ENCODE data around the gene TBCK.

The TBCK gene

DNA sequence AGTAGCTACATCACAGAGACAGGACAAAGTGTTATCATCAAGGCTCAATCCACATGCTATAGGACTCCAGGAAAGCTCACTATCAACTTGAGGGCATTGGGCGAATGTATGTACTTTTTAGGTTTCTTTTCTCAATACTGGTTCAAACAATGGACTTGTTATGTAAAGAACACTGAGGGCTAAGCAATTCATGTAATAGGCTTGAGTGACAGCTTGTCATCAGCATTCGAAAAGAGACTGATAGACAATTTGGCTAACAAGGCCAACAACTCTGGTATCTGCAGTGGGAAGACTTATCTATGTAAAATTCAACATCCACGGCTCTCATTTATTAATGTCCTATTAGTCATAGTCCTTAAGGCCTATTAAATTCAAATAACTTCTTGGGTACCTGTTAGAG, 279.7 kb downstream of the TBCK start:
- DNase-seq, result no peak

DNA sequence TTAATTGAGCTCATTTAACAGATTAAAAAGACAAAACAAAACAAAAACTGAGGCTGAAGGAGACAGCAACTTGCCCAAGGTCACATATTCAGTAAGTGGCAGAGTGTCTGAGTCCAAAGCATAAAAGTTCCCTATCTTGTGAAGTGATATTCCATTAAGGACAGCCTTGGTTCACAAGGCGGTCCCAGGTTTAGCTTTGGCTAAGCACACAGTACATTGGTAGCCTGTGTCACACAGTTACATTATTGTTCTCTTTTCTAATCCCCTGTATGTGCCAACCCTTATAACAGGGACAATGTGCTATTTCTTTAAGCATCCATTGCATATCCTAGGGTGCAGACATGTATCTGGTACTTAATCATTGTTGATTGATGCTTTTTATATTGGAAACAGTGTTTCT, 280.8 kb downstream of the TBCK start:
- DNase-seq, result no peak

DNA sequence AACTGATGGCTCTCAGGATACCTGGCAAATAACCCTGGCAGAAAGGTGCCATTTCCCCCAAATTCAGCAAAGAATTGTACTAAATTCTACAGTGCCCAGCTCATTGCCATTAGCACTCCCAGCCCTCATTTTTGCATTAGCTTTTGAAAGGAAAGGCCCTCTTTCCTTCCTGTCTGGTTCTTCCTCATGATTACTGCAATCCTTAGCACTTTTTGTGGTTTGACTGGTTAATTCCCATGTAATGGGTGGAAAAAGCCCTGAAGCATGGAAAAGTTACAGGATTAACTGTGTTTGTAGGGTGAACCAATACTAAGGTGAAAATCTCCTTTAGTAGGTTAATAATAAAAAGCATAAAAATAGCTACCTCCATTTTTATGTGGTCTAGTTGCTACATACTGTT, 281.3 kb downstream of the TBCK start:
- no peak for DNase-seq

DNA sequence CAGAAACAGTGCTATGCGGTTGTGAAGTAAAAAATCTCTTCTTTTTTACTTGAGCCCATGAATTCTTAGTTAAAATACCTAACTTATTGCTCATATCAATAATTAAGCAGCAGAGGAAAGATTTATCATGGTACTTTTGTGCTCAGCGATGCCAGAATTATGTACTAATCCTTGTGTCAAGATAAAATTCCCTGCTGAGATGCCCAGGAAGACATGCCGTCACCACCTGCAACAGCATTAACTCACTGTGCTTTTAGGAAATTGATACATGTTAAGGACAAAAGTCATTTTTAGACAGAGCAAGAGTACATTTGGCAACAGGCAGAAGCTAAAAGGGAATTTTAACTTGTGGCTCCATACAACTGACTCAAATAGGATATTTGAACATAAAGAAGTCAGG, 281.8 kb downstream of the TBCK start:
- no peak for DNase-seq

DNA sequence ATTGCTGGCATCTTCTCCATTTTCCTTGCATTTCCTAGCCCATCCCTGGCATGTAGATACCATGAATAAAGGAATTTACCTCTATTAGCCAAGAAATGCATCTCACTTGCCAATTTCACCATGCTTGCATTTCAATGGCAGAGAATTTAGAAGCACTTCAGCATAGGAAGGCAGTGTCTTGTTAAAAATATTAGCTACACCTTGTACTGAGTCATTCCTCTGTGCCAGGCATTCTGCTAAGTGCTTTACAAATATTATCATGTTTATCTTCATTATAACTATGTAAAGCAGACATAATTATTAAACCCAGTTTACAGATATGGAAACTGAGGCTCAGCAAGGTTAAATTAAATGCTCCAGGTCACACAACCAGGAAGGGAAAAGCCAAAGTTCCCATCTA, 282.5 kb downstream of the TBCK start:
- no peak for DNase-seq

DNA sequence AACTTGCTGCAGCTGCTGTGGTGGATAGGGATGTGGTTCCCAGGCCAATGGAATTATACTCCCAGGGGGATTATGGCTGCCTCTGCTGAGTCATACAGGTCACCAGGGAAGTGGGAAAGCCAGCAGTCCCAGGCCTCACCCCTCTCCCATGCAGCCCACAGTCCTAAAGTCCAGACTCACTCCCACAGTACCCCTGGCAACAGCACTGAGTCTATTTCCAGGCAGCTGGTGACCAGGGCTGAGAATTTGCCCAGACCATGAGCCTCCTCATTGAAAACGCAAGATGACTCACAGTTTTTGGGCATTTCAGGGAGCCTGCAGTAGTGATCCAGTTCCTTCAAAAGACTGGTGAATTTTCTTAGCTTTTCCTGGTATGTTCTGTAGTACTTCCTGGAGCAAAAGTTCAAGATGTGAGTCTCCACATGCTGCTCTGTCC, 283.1 kb downstream of the TBCK start:
- DNase-seq, result no peak

DNA sequence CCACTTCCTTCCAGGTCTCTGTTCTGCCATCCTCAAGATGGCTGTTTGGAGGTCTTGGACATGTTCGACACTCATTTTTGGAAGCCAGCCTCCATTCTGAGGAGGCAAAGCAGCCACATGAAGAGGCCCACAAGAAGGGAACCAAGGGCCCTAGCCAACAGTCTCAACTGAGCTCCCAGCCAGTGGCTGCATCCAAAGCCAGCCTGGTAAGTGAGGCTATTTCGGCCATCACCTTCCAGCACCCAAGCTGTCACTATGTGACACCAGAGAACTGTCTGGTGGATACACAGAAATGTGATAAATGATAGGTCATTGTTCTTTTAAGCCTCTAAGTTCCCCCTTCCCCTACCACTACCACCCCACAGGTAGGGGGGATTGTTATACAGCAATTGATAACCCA, 293.6 kb downstream of the TBCK start:
- no peak for DNase-seq

DNA sequence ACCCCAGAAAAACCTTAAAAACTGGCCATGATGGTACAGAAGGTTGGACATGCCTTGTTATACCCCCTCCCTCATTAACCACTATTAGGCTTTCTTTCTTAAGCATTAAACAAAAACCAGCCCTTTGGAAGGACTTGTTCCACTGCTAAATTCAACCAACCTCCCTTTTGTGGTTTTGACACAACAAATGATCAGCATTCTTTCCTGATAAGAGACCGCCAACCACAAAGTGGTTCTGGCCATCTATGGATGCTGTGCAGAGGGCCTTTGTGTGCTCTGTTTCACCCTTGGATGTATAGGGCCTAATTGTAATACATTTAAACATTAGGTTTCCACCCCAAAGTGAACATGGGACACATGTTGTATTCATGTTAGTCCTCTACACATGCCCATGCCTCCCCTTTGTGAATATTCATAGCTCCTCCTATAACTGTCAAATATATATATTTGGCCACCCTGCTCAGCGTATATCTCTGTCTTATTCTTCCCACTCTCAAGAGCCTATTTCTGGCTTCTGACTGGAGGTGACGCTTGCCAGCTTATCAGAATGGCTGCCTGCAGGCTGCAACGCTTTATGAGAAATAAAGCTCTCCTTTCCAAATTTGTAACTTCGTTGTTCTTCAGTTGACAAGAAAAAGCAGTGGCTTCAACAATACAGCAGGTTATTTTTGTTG, 294.1 kb downstream of the TBCK start:
- no peak for DNase-seq

DNA sequence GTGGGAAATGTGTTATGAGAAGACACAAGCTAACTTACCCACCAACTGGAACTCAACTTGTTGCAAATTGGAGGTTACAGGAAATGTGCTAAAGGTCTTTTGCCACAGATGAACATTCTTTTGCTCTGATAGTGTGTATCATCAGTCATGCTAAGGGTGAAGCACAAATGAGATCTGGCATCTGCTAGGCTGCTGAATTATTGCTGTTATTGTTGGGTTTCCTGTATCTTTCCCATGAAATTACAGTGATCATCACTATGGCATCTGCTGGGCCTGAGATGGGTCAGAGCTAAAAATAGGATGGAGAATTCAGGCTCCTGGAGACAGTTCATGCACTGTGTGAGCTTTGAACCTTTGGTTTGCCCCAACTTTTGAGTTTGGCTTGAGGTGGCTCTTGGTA, 296.2 kb downstream of the TBCK start:
- no peak for DNase-seq

DNA sequence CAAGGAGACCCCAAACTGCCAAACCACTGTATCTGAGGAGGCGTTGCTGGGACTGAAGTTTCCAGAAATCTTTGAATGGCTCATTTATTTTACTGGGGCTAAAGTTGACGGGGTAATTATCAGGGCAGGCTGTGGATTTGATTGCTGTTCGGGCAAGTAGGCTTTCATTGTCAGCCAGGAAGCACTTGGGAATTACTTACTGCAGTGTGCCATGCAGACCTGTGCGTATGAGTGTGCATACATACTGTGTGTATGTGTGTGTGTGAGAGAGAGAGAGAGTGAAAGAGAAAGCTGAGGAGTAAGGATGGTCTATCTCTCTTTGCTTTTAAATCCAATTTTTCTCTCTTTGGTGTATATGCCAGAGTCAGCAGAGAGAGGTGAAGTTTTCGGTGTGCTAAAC, 298.0 kb downstream of the TBCK start:
- DNase-seq, result no peak

DNA sequence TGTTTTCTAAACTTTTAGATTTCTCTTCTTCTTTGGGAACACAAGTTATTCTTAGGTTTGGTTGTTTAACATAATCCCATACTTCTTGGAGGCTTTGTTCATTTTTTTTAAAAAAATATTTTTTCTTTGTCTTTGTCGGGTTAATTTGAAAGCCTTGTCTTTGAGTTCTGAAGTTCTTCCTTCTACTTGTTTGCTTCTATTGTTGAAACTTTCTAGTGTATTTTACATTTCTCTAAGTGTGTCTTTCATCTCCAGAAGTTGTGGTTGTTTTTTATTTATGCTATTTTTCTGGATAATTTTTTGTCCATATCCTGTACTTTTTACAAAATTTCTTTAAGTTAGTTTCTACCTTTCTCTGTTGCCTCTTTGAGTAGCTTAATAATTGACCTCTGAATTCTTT, 304.6 kb downstream of the TBCK start:
- DNase-seq, result no peak

DNA sequence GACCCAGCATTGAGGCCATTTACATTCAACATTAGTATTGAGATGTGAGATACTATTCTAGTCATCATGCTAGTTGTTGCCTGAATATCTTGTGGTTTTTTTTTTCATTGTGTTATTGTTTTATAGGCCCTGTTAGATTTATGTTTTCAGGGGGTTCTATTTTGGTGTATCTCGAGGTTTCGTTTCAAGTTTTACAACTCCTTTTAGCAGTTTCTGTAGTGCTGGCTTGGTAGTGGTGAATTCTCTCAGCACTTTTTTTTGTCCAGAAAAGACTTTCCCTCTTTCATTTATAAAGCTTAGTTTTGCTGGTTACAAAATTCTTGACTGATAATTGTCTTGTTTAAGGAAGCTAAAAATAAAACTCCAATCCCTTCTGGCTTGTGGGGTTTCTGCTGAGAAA, 305.2 kb downstream of the TBCK start:
- no peak for DNase-seq

DNA sequence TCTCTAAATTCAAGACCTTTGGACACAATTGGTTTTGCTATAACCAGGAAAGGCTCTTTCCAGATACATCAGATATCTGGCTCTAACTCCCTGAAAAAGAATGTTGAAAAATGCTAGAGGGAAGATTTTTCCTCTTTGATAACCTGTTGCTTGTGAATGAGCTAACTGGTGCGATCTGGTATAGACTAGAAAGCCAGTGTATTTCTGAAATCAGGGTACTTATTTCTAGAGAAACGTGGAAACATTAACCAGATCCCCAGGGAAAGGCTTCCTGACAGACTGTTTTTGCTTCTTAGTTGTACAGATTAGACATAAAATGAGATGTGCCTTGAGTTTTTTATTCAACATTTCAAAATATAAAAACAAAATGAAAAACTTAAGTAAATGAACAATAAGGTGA, 313.0 kb downstream of the TBCK start:
- DNase-seq, result no peak

DNA sequence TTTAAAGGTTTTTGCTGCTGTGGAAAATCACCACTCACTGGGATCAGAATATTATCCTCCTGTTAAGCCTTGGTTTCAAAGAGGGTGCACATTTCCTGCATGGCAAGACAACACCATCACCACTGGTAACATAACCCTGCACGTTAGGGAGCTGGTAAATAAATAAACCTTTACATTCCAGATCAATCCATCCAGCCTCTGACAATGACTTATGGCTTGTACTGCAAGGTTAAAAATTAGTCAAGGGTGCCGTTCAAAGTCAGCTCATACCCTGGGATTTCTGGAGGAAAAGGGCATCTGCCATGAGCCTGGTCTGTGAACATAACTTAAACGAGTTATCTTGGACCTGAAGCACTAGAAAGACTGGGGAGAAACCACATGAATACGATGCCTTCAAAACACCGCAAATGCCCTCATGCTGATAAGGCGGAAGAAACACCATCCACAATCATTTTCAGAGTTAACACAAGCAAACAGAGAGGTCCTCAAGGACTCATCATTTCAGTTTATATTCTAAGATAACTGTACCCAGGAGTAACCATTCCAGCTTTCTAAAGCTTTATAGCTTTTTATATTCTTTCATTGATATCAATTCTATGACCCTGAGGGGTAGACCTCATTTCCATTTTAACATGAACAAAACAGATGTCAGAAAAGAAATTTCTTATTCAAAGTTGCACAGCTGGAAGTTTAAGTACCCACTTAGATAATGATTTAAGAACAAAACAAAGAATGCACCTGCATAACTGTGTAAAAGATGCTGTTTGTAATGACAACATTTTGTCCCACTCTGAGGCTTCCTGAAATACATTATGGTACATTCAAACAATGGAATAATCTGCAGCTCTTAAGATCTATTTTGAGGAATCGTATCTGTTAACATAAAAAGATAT, 317.6 kb downstream of the TBCK start:
- DNase-seq, result no peak

DNA sequence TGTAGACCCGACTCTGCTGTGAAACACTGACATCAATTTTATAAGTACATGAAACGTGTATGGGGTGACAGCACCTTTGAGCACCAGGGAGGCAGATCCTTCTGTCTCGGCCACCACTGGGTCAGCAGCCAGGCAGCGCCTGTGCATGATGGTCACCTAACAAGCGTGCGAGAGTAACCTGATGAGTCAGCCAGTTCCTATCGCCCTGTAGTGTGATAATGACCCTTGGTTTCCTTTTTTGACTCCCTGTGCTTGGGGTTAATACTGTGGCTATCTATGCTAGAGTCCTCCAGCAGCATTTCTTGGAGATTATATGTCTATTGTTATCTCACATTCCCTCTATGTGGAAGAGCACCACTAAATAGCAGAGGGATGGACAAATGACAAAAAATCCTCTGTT, 319.2 kb downstream of the TBCK start:
- no peak for DNase-seq

DNA sequence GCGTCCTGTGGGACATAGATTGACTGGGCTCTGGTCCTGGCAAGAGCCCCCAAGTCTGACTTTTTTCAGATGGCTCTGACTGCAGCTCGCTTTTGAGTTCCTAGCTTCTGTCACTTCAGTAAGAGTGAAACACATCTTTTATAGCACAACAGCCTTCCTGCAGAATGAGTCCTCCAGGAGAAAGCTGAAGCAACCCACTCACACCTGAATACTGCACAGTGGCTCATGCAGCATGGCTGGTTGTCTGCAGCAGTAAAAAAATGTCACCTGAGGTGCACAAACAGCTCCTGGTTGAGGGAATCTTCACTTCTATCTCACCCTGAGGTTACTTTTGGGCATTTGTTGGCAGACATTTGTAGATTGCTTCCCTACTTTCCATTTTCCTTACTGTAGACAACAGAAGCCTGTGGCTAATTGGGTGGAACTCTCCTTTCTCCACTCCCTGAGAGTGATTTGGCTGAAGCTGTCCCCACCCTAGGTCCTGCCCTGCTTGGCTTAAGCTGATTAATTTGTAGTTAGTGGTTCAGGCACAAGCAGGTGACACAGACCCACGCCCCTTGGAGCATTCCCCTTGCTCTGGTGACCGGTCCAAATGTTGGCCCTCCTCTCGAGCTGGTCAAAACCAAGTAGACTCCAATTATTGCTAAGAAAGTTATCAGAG, 321.0 kb downstream of the TBCK start:
- no peak for DNase-seq

DNA sequence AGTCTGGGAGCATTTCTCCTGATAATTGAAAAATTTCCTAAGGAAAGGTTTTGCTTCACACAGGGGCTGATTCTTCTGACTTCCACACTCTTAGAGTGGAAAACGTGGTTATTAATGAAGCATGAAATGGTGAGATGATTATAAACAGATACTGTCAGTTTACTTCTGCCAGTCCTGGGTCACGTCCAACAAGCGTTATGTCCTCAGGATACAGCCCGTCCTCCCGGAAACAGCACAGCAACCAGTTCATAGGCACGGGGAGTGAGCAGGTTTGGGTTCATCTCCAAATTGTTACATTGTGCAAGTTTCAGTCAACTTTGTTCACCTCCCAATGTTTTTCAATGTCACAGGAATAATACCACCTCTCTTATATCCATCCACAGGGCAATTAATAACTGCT, 321.9 kb downstream of the TBCK start:
- DNase-seq, result no peak

DNA sequence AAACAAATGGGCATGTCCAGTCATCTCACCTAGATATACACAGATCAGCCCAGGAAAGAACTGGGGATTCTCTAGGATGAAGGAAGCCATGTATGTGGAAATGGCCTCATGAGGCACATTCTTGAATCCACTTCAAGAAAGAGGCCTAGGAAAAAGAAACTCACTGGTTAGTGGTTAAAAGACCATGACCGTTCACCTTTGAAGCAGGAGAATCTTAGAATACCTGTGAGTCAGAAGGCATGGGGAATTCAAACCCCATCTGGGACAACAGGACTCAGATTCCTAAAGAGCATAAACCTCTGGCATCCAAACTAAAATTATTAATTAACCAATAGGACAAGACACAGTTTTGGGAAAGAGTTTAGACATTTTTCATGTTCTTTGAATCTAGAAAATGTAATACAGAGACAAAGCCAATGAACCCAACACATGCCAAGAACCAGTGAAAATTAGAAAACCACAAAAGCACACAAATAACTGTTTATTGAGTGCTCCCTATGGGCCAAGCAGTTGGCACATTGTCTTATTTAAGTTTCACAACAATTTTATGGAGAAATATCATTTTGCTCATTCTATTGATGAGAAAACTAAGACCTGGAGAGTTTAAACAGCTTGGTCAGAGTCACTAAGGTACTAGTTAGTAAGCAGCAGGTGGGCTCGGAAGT, 323.2 kb downstream of the TBCK start:
- DNase-seq, result no peak

DNA sequence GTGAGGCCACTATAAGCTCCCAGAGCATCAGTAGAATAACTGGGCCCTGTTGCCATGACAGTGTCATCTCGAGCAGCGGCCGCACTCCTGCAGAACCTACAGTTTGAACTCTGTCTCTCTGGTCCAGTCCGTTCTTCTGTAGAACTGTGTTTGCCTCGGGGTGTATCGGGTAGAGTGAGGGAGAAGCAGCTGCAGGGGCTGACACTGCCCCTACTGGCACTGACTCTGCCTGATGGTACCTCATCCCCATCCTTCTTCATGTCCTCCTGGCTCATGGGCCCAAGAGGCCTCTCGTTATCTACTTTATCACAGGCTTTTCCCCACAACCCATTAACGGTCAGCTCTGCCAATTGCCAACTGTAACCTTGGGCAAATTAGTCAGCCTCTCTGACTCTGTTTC, 324.3 kb downstream of the TBCK start:
- DNase-seq, result no peak
